ENCODE measurements around the gene UPF2.

Gene UPF2

GRCh38 chr10:11949152-11949551, 93.5 kb downstream of the UPF2 start:
- TF ChIP-seq POLR2AphosphoS5 (IDR thresholded peaks at IDR 0.05; ENCODE audit: low read depth, low read length) = no peak
- no peak for TF ChIP-seq POLR2A (IDR thresholded peaks at IDR 0.05; ENCODE audit: low read depth, low read length)
- TF ChIP-seq TAF1 (IDR thresholded peaks at IDR 0.05; ENCODE audit: borderline replicate concordance, low read depth, low read length) = no peak
- FAIRE-seq (no peak), DNase-seq (ENCODE audit: insufficient read length) (no peak)

GRCh38 chr10:11946652-11947051, 96.0 kb downstream of the UPF2 start:
- DNase-seq (ENCODE audit: insufficient read length) = no peak
- TF ChIP-seq POLR2AphosphoS5 (IDR thresholded peaks at IDR 0.05; ENCODE audit: low read depth, low read length) (no peak), TAF1 (IDR thresholded peaks at IDR 0.05; ENCODE audit: borderline replicate concordance, low read depth, low read length) (no peak), POLR2A (IDR thresholded peaks at IDR 0.05; ENCODE audit: low read depth, low read length) (no peak)
- no peak for FAIRE-seq

GRCh38 chr10:11936389-11937152, 106.0 kb downstream of the UPF2 start:
- TF ChIP-seq TAF1 (IDR thresholded peaks at IDR 0.05; ENCODE audit: borderline replicate concordance, low read depth, low read length) (no peak), POLR2A (IDR thresholded peaks at IDR 0.05; ENCODE audit: low read depth, low read length) (no peak), POLR2AphosphoS5 (IDR thresholded peaks at IDR 0.05; ENCODE audit: low read depth, low read length) (no peak)
- DNase-seq (ENCODE audit: insufficient read length) (no peak), FAIRE-seq (no peak)

GRCh38 chr10:11934262-11934661, 108.3 kb downstream of the UPF2 start:
- TF ChIP-seq POLR2A (IDR thresholded peaks at IDR 0.05; ENCODE audit: low read depth, low read length) = no peak
- TF ChIP-seq TAF1 (IDR thresholded peaks at IDR 0.05; ENCODE audit: borderline replicate concordance, low read depth, low read length) = no peak
- TF ChIP-seq POLR2AphosphoS5 (IDR thresholded peaks at IDR 0.05; ENCODE audit: low read depth, low read length) = no peak
- no peak for FAIRE-seq

GRCh38 chr10:11933577-11934223, 108.9 kb downstream of the UPF2 start:
- DNase-seq (ENCODE audit: insufficient read length) (no peak), FAIRE-seq (no peak)
- TF ChIP-seq POLR2A (IDR thresholded peaks at IDR 0.05; ENCODE audit: low read depth, low read length) (no peak), TAF1 (IDR thresholded peaks at IDR 0.05; ENCODE audit: borderline replicate concordance, low read depth, low read length) (no peak), POLR2AphosphoS5 (IDR thresholded peaks at IDR 0.05; ENCODE audit: low read depth, low read length) (no peak)

More at GRCh38 chr10:11934262-11934661, 108.3 kb downstream of the UPF2 start:
- no peak for DNase-seq (ENCODE audit: insufficient read length)

GRCh38 chr10:11931038-11931437, 111.6 kb downstream of the UPF2 start:
- no peak for FAIRE-seq
- TF ChIP-seq TAF1 (IDR thresholded peaks at IDR 0.05; ENCODE audit: borderline replicate concordance, low read depth, low read length) = no peak
- no peak for TF ChIP-seq POLR2AphosphoS5 (IDR thresholded peaks at IDR 0.05; ENCODE audit: low read depth, low read length)
- no peak for TF ChIP-seq POLR2A (IDR thresholded peaks at IDR 0.05; ENCODE audit: low read depth, low read length)
- no peak for DNase-seq (ENCODE audit: insufficient read length)

- FAIRE-seq (no peak), DNase-seq (ENCODE audit: insufficient read length) (no peak)
- TF ChIP-seq TAF1 (IDR thresholded peaks at IDR 0.05; ENCODE audit: borderline replicate concordance, low read depth, low read length) = no peak
- no peak for TF ChIP-seq POLR2A (IDR thresholded peaks at IDR 0.05; ENCODE audit: low read depth, low read length)
- TF ChIP-seq POLR2AphosphoS5 (IDR thresholded peaks at IDR 0.05; ENCODE audit: low read depth, low read length) = no peak
Observed at GRCh38 chr10:11930312-11930978, 112.2 kb downstream of the UPF2 start.

GRCh38 chr10:11927746-11928145, 114.9 kb downstream of the UPF2 start:
- TF ChIP-seq POLR2A (IDR thresholded peaks at IDR 0.05; ENCODE audit: low read depth, low read length) (no peak), TAF1 (IDR thresholded peaks at IDR 0.05; ENCODE audit: borderline replicate concordance, low read depth, low read length) (no peak), POLR2AphosphoS5 (IDR thresholded peaks at IDR 0.05; ENCODE audit: low read depth, low read length) (no peak)
- FAIRE-seq (no peak), DNase-seq (ENCODE audit: insufficient read length) (no peak)

- FAIRE-seq = no peak
- DNase-seq (ENCODE audit: insufficient read length) = no peak
- TF ChIP-seq POLR2AphosphoS5 (IDR thresholded peaks at IDR 0.05; ENCODE audit: low read depth, low read length) (no peak), POLR2A (IDR thresholded peaks at IDR 0.05; ENCODE audit: low read depth, low read length) (no peak), TAF1 (IDR thresholded peaks at IDR 0.05; ENCODE audit: borderline replicate concordance, low read depth, low read length) (no peak)
Observed at GRCh38 chr10:11921800-11922392, 120.7 kb downstream of the UPF2 start.

GRCh38 chr10:11919271-11919670, 123.3 kb downstream of the UPF2 start:
- no peak for FAIRE-seq
- no peak for DNase-seq (ENCODE audit: insufficient read length)
- TF ChIP-seq POLR2A (IDR thresholded peaks at IDR 0.05; ENCODE audit: low read depth, low read length) (no peak), POLR2AphosphoS5 (IDR thresholded peaks at IDR 0.05; ENCODE audit: low read depth, low read length) (no peak), TAF1 (IDR thresholded peaks at IDR 0.05; ENCODE audit: borderline replicate concordance, low read depth, low read length) (no peak)

GRCh38 chr10:11918384-11918783, 124.2 kb downstream of the UPF2 start:
- no peak for TF ChIP-seq POLR2AphosphoS5 (IDR thresholded peaks at IDR 0.05; ENCODE audit: low read depth, low read length)
- TF ChIP-seq POLR2A (IDR thresholded peaks at IDR 0.05; ENCODE audit: low read depth, low read length) = no peak
- no peak for TF ChIP-seq TAF1 (IDR thresholded peaks at IDR 0.05; ENCODE audit: borderline replicate concordance, low read depth, low read length)
- no peak for FAIRE-seq
- no peak for DNase-seq (ENCODE audit: insufficient read length)

Measured in GM12892 (cell line).